ENCODE measurements around the gene CMIP.

CMIP gene

DNA sequence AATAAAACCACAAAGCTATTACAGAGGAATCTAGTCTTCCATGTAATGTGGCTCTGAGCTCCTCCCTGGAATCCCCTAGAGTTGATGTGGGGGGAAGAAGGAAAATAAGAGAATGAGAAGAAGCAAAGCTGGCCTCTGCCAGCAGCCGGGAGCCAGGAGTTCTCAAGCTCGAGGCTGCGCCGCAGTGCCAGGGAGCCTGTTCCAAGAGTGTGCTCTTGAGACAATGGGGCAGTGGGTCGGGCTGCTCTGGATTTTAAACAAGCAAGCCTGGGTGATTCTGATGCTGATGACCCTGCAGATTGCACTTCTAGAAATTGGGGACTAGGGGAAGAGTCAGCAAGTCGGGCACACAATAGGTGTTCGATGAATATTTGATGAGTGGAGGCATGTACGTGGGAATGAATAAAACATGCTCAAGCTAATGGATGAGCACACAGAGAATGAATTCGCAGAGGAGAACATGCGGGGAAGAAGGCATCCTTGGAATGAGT is 119.9 kb downstream of the CMIP start:
- peaks cover 8% of the 10 kb centered on the region for H3K36me3 ChIP-seq
- TF ChIP-seq, protein P1, sequence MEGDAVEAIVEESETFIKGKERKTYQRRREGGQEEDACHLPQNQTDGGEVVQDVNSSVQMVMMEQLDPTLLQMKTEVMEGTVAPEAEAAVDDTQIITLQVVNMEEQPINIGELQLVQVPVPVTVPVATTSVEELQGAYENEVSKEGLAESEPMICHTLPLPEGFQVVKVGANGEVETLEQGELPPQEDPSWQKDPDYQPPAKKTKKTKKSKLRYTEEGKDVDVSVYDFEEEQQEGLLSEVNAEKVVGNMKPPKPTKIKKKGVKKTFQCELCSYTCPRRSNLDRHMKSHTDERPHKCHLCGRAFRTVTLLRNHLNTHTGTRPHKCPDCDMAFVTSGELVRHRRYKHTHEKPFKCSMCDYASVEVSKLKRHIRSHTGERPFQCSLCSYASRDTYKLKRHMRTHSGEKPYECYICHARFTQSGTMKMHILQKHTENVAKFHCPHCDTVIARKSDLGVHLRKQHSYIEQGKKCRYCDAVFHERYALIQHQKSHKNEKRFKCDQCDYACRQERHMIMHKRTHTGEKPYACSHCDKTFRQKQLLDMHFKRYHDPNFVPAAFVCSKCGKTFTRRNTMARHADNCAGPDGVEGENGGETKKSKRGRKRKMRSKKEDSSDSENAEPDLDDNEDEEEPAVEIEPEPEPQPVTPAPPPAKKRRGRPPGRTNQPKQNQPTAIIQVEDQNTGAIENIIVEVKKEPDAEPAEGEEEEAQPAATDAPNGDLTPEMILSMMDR (IDR thresholded peaks at IDR 0.05) = no peak
- H3K4me1 ChIP-seq (ENCODE audit: control insufficient read depth in 1 of 2, insufficient read depth in 1 of 2, low read depth in 1 of 2, low read length in 1 of 2) = peaks cover 1 to 5% of the 10 kb centered on the region in 2 experiments
- no peaks in the 10 kb centered on the region for H3K9me3 ChIP-seq
- no peak overlapping the region for H3K4me3 ChIP-seq (ENCODE audit: low read depth in 1 of 2, low read length in 1 of 2)
- no peak overlapping the region for H3K27ac ChIP-seq
- H3K27me3 ChIP-seq = no peaks in the 10 kb centered on the region

DNA sequence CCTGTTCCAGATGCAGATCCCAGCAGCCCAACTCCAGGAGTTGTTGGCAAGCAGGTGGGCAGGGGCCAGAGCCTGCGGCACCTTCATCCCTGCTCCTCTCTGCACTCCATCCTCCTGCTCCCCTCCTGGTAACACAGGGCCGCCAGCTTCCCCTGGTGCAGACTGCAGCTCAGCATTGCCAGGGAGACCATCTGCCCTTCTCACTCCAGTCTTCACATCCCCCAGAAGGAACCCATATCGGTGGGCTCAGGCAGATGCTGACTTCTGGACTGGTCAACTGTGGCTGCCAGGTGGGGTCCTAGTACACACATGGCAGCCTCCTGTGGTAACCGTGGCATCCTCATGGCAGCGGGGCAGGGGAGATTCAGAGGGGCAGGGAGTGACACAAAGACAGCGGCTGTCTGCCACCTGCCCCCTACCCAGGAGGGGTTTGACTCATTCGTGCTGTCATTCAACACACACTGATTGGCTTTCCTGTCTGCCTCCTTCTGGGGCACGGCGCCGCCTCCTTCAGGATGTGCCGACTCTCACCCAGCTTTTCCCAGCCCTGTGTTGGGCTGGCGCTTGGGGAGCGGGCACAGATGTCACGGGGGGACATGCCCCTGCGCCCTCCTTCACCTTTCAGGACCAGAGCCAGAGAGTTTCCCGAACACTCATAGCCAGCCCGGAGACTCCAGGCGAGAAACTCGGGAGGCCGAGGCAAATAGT is 120.9 kb downstream of the CMIP start:
- Histone ChIP-seq H3K9me3 (no peaks in the 10 kb centered on the region), H3K4me1 (ENCODE audit: control insufficient read depth in 1 of 2, insufficient read depth in 1 of 2, low read depth in 1 of 2, low read length in 1 of 2) (peaks cover 0 to 5% of the 10 kb centered on the region in 2 experiments)

DNA sequence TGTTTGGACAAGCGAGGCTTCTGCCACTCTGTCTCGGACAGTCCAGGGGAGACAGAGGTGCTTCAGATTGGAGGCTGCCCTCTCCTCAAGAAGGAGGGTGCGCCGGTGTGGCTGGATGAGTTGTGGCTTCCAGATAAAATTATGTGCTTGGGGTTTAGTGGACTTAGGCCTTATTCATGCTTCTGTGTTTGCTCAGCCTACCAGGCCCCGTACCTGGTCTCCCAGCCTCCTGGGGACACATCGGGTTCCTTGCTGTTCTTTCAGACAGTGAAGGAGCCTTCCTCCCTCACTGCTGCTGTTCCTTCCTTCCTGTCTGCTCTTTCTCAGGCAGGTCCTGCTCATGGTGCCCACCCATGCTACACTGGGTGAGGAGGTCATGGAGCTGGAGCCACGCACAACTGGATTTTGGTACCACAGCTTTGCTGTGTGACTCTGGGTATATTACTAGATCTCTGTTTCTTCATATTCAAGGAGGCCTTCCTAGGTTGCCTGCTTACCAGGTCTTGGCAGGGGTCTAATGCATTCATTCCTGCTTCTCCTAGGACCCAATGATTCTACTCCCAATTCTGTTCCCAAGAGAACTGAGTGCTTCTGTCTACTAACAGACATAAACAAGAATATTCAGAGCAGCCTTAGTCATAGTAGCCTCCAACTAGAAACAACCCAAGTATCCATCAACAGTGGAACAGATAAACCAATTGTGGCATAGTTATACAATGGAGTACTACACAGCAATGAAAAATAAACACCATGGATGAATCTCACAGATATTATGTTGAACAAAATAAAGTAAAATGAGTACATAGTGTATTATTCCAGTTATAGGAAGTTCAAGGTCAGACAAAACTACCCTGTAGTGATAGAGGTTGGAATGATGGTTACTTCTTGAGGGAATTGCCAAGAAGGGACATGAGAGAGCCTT is 121.7 kb downstream of the CMIP start:
- Histone ChIP-seq H3K27ac (no peak overlapping the region), H3K4me1 (ENCODE audit: control insufficient read depth in 1 of 2, insufficient read depth in 1 of 2, low read depth in 1 of 2, low read length in 1 of 2) (no peaks in the 10 kb centered on the region), H3K9me3 (no peaks in the 10 kb centered on the region), H3K36me3 (peaks cover 8% of the 10 kb centered on the region), H3K4me3 (ENCODE audit: low read depth in 1 of 2, low read length in 1 of 2) (no peak overlapping the region), H3K27me3 (no peaks in the 10 kb centered on the region)
- TF ChIP-seq, protein P1 (IDR thresholded peaks at IDR 0.05) = no peak

More for the DNA sequence above, 120.9 kb downstream of the CMIP start:
- no peaks in the 10 kb centered on the region for H3K27me3 ChIP-seq
- no peak overlapping the region for H3K4me3 ChIP-seq (ENCODE audit: low read depth in 1 of 2, low read length in 1 of 2)
- TF ChIP-seq, protein P1 (IDR thresholded peaks at IDR 0.05) = no peak
- no peak overlapping the region for H3K27ac ChIP-seq
- H3K36me3 ChIP-seq = peaks cover 8% of the 10 kb centered on the region

DNA sequence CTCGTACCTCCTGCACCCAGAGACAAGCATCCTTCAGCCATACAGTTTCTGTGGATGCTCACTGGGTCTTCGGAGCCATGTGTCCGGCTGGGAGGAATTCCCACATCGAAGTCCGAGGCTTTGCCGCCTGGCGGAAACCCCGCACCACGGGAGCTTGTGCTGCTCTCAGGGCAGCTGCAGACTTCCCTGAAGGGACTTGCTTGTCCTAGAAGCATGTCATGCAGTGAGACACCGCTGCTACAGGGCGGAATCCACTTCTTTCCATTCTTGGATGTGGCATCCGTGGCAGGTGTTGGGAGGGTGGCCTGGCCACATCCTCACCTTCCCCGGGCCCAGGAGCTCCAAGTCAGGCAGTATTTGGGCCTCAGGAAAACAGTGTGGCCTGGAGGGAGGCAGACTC is 122.5 kb downstream of the CMIP start:
- Histone ChIP-seq H3K27ac (no peak overlapping the region), H3K27me3 (no peaks in the 10 kb centered on the region), H3K36me3 (peaks cover 8% of the 10 kb centered on the region), H3K4me1 (ENCODE audit: control insufficient read depth in 1 of 2, insufficient read depth in 1 of 2, low read depth in 1 of 2, low read length in 1 of 2) (no peaks in the 10 kb centered on the region), H3K9me3 (no peaks in the 10 kb centered on the region), H3K4me3 (ENCODE audit: low read depth in 1 of 2, low read length in 1 of 2) (no peak overlapping the region)
- TF ChIP-seq, protein P1 (IDR thresholded peaks at IDR 0.05) = no peak

DNA sequence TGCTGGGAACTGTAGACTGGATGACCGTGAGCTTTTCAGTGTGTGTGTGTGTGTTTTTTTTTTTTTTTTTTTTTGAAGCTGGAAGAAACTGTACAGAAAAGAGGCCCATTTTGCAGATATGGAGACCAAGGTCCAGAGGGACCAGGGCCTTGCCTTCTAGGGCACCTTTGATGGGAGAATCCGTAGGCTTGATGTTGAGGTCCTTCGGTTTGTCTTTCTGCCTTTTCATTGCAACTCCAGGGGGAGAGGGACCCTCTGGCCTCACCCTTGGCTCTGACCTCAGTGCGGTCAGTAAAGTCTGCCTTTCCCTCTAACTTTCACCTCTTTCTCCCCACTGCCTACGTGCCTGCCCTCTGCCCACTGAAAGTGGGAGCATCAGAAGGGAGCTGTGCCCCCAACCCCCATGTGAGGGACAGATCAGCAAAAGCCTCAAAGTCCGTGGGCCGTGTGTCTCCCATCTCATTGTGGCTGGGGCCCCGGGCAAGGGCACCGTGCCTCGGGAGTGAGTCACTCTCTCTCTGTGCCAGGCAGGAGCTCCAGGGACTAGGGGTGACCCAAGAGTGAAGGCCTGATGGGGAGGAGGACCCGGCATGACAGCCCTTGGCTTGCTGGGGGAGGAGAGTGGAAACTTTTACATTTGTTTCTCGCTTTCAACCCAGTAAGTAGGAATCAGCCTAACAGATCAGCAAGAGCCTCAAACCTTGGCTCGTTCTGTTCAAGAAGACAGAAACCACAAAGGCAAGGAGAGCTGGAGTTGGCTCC is 123.6 kb downstream of the CMIP start:
- TF ChIP-seq, protein P1 (IDR thresholded peaks at IDR 0.05) = no peak
- Histone ChIP-seq H3K9me3 (no peaks in the 10 kb centered on the region), H3K27me3 (no peaks in the 10 kb centered on the region), H3K4me1 (ENCODE audit: control insufficient read depth in 1 of 2, insufficient read depth in 1 of 2, low read depth in 1 of 2, low read length in 1 of 2) (no peaks in the 10 kb centered on the region), H3K36me3 (peaks cover 8% of the 10 kb centered on the region), H3K4me3 (ENCODE audit: low read depth in 1 of 2, low read length in 1 of 2) (no peak overlapping the region), H3K27ac (peak overlapping the region; percentile 20)
